NCI-H69 (cell line): Measurements from ENCODE around the gene SLC22A8.
"Not testable (repeated sequence)": the region's sequence is repeated elsewhere in the genome, so short reads cannot be mapped to it uniquely, and the experiment has no call there.

Source experiments
- DNase-seq: peaks from one replicate; lab custom pipeline; 2025; lab: John Stamatoyannopoulos, UW

The SLC22A8 gene

GRCh38 chr11:63015521-63016215 lies at the start of gene SLC22A8:
Gene SLC22A8 (minus strand): TSS chr11:63015841. CDS start chr11:63014958, 883 bp downstream.
- no peak for DNase-seq

GRCh38 chr11:63046203-63046602 lies 30.6 kb upstream of the SLC22A8 start:
- DNase-seq: not testable (repeated sequence)

- DNase-seq: no peak
Measured at GRCh38 chr11:63042596-63042995, 27.0 kb upstream of the SLC22A8 start.

GRCh38 chr11:63032457-63032856 lies 16.8 kb upstream of the SLC22A8 start:
- no peak for DNase-seq

GRCh38 chr11:63023841-63024648 lies 8.4 kb upstream of the SLC22A8 start:
- DNase-seq: peak; percentile 75

GRCh38 chr11:63023222-63023814 lies 7.7 kb upstream of the SLC22A8 start:
- DNase-seq: no peak

GRCh38 chr11:63022441-63022840 lies 6.8 kb upstream of the SLC22A8 start:
- DNase-seq: no peak

- DNase-seq: peak; percentile 32
Measured at GRCh38 chr11:63020671-63021291, 5.1 kb upstream of the SLC22A8 start.

GRCh38 chr11:63019506-63019905 lies 3.9 kb upstream of the SLC22A8 start:
- no peak for DNase-seq

GRCh38 chr11:63017306-63017974 lies 1.8 kb upstream of the SLC22A8 start:
- DNase-seq: peak; percentile 72

- no peak for DNase-seq
Measured at GRCh38 chr11:63014408-63015055, 1.1 kb downstream of the SLC22A8 start.

GRCh38 chr11:63012839-63013238 lies 2.8 kb downstream of the SLC22A8 start:
- DNase-seq: no peak

GRCh38 chr11:63012430-63012829 lies 3.2 kb downstream of the SLC22A8 start:
- DNase-seq: no peak

GRCh38 chr11:63010934-63011439 lies 4.7 kb downstream of the SLC22A8 start:
- DNase-seq: no peak

GRCh38 chr11:63007920-63008319 lies 7.7 kb downstream of the SLC22A8 start:
- DNase-seq: no peak

GRCh38 chr11:63001456-63001855 lies 14.2 kb downstream of the SLC22A8 start:
- no peak for DNase-seq

GRCh38 chr11:62999649-63000048 lies 16.0 kb downstream of the SLC22A8 start:
- DNase-seq: peak; percentile 8

GRCh38 chr11:62999156-62999555 lies 16.5 kb downstream of the SLC22A8 start:
- no peak for DNase-seq

- DNase-seq: no peak
Measured at GRCh38 chr11:62996271-62996670, 19.4 kb downstream of the SLC22A8 start.

GRCh38 chr11:62994775-62995174 lies 20.9 kb downstream of the SLC22A8 start:
- no peak for DNase-seq

- DNase-seq: no peak
Measured at GRCh38 chr11:62988276-62988675, 27.4 kb downstream of the SLC22A8 start.
